Adrenal gland (tissue), 5 donors: ENCODE results near the gene RASAL1.

Source experiments
- POLR2A ChIP-seq, 2 donors: fragments of 450-650 bp; IDR thresholded peaks; one replicate each; pipeline ENCODE4 v1.6.1; 2017; ENCODE audit warnings: antibody characterized with exemption in 2 of 2, mild to moderate bottlenecking in 2 of 2, moderate library complexity in 1 of 2
- TF ChIP-seq, protein P1 (sequence below), 6 experiments: fragments of 450-650 bp in 4 of 6; fragments of 200-600 bp in 2 of 6; sonication (generic) in 1 of 6; IDR thresholded peaks; 1 replicate in 5 of 6; 2 replicates in 1 of 6; pipeline versions ENCODE4 v1.5.1 to v1.8.0; 2016 to 2021; ENCODE audit warnings: antibody characterized with exemption in 6 of 6, mild to moderate bottlenecking in 2 of 6, moderate library complexity in 1 of 6
- donor health status: DM: no; HTN: no; CAD: no.

DNA sequence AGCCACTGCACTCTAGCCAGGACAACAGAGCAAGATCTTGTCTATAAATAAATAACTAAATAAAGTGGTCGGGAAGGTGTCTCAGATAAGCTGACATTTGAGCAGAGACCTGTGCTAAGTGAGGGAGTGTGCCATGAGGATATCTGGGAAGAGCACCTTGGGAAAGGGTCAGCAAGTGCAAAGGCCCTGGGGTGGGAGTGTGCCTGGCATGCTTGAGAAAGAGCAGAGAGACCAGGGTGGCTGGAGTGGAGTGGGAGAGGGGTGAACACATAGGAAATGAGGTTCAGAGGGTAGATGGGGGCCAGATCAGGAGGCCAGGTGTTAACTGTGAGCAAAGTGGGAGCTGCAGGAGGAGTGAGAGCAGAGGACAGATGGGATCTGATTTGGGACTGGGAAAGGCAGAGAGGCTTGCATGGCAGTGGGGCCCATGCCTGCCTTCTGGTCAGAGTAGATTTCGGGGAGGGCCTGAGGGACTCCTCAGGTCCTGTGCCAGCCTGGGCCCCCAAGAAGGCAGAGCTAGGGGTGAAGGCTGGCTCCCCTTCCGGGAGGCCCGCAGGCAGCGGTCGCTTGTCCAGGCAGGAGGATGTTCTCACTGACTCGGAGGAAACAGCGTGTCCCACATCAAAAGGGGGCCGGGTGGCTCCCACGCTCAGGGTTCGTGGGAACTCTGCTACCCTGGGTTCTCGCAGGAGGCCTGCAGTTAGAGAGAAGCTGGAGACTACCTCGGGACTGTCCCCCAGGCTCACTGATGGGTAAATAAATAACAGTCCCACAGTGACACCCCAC, 46.4 kb downstream of the RASAL1 start:
- no peak for TF ChIP-seq POLR2A (IDR thresholded peaks at IDR 0.05)
- TF ChIP-seq, protein P1, sequence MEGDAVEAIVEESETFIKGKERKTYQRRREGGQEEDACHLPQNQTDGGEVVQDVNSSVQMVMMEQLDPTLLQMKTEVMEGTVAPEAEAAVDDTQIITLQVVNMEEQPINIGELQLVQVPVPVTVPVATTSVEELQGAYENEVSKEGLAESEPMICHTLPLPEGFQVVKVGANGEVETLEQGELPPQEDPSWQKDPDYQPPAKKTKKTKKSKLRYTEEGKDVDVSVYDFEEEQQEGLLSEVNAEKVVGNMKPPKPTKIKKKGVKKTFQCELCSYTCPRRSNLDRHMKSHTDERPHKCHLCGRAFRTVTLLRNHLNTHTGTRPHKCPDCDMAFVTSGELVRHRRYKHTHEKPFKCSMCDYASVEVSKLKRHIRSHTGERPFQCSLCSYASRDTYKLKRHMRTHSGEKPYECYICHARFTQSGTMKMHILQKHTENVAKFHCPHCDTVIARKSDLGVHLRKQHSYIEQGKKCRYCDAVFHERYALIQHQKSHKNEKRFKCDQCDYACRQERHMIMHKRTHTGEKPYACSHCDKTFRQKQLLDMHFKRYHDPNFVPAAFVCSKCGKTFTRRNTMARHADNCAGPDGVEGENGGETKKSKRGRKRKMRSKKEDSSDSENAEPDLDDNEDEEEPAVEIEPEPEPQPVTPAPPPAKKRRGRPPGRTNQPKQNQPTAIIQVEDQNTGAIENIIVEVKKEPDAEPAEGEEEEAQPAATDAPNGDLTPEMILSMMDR (IDR thresholded peaks at IDR 0.05): no peak
